Tibial nerve (tissue), 4 donors: ENCODE measurements around the gene C11orf86.

Experiments
- CTCF ChIP-seq, 5 experiments: fragments of 200-600 bp in 3 of 5; fragments of 450-650 bp in 2 of 5; sonication (generic) in 3 of 5; IDR thresholded peaks; one replicate each; pipeline ENCODE4 v1.5.1; 2016 to 2019; ENCODE audit warnings: antibody characterized with exemption in 5 of 5, mild to moderate bottlenecking in 3 of 5, moderate library complexity in 2 of 5
- EP300 ChIP-seq, 2 donors: sonication (generic); formaldehyde crosslinking; IDR thresholded peaks; one replicate each; pipeline ENCODE4 v1.6.1; 2017; ENCODE audit warnings: antibody characterized with exemption in 2 of 2, mild to moderate bottlenecking in 1 of 2
- POLR2A ChIP-seq, 2 donors: fragments of 450-650 bp; IDR thresholded peaks; one replicate each; pipeline ENCODE4 v1.6.1; 2017; ENCODE audit warnings: antibody characterized with exemption in 2 of 2, mild to moderate bottlenecking in 2 of 2, moderate library complexity in 2 of 2

GRCh38 chr11:66933531-66933930, 41.6 kb upstream of the C11orf86 start:
- no peak for TF ChIP-seq CTCF (IDR thresholded peaks at IDR 0.05)
- TF ChIP-seq EP300 (IDR thresholded peaks at IDR 0.05): no peak
- no peak for TF ChIP-seq POLR2A (IDR thresholded peaks at IDR 0.05)
